ENCODE results near the gene DHRS12.

Gene DHRS12

GRCh38 chr13:51803422-51804294 is at the start of gene DHRS12:
Gene DHRS12, minus strand, starts transcription at chr13:51804163. Its CDS starts 4,504 bp downstream, at chr13:51799659.
- Histone ChIP-seq H3K9ac (ENCODE audit: low read length in 5 of 5) (peak within 1 kb of the TSS; percentile 89 to 97 (median 92)), H3K4me1 (ENCODE audit: control insufficient read depth in 5 of 5, insufficient read depth in 5 of 5, low read length in 5 of 5) (peaks cover 17 to 61% (median 53%) of the 10 kb centered on the region in 5 donors), H3K27me3 (ENCODE audit: control insufficient read depth in 5 of 5, insufficient read depth in 4 of 5, low read length in 5 of 5) (no peaks in the 10 kb centered on the region), H3K27ac (ENCODE audit: low read depth, low read length) (peak within 1 kb of the TSS; percentile 99), H3K4me3 (ENCODE audit: low read depth in 1 of 5, low read length in 5 of 5) (peak within 1 kb of the TSS; percentile 74 to 92 (median 80)), H3K36me3 (ENCODE audit: control insufficient read depth in 5 of 5, insufficient read depth in 5 of 5, low read length in 5 of 5) (peaks cover 0 to 6% (median 3%) of the 10 kb centered on the region in 5 donors), H3K9me3 (ENCODE audit: control insufficient read depth in 5 of 5, low read length in 5 of 5) (no peaks in the 10 kb centered on the region)

- Histone ChIP-seq H3K4me1 (ENCODE audit: control insufficient read depth in 5 of 5, insufficient read depth in 5 of 5, low read length in 5 of 5) (peaks cover 0 to 6% (median 6%) of the 10 kb centered on the region in 5 donors), H3K4me3 (ENCODE audit: low read depth in 1 of 5, low read length in 5 of 5) (no peak overlapping the region), H3K9ac (ENCODE audit: low read length in 5 of 5) (no peak overlapping the region), H3K36me3 (ENCODE audit: control insufficient read depth in 5 of 5, insufficient read depth in 5 of 5, low read length in 5 of 5) (no peaks in the 10 kb centered on the region), H3K9me3 (ENCODE audit: control insufficient read depth in 5 of 5, low read length in 5 of 5) (no peaks in the 10 kb centered on the region), H3K27ac (ENCODE audit: low read depth, low read length) (no peak overlapping the region), H3K27me3 (ENCODE audit: control insufficient read depth in 5 of 5, insufficient read depth in 4 of 5, low read length in 5 of 5) (peaks cover 0 to 1% (median 0%) of the 10 kb centered on the region in 5 donors)
Measured at GRCh38 chr13:51849145-51850101, 45.5 kb upstream of the DHRS12 start.

- H3K27ac ChIP-seq (ENCODE audit: low read depth, low read length) = no peak overlapping the region
- H3K36me3 ChIP-seq (ENCODE audit: control insufficient read depth in 5 of 5, insufficient read depth in 5 of 5, low read length in 5 of 5) = no peaks in the 10 kb centered on the region
- H3K27me3 ChIP-seq (ENCODE audit: control insufficient read depth in 5 of 5, insufficient read depth in 4 of 5, low read length in 5 of 5) = peaks cover 0 to 4% (median 0%) of the 10 kb centered on the region in 5 donors
- no peaks in the 10 kb centered on the region for H3K9me3 ChIP-seq (ENCODE audit: control insufficient read depth in 5 of 5, low read length in 5 of 5)
- H3K4me1 ChIP-seq (ENCODE audit: control insufficient read depth in 5 of 5, insufficient read depth in 5 of 5, low read length in 5 of 5) = peaks cover 0 to 6% (median 6%) of the 10 kb centered on the region in 5 donors
- H3K4me3 ChIP-seq (ENCODE audit: low read depth in 1 of 5, low read length in 5 of 5) = no peak overlapping the region
- H3K9ac ChIP-seq (ENCODE audit: low read length in 5 of 5) = no peak overlapping the region
Measured at GRCh38 chr13:51848674-51849073, 44.7 kb upstream of the DHRS12 start.

GRCh38 chr13:51846756-51847155 is 42.8 kb upstream of the DHRS12 start:
- peaks cover 0 to 4% (median 0%) of the 10 kb centered on the region in 5 donors for H3K27me3 ChIP-seq (ENCODE audit: control insufficient read depth in 5 of 5, insufficient read depth in 4 of 5, low read length in 5 of 5)
- H3K9ac ChIP-seq (ENCODE audit: low read length in 5 of 5) = no peak overlapping the region
- H3K9me3 ChIP-seq (ENCODE audit: control insufficient read depth in 5 of 5, low read length in 5 of 5) = no peaks in the 10 kb centered on the region
- H3K36me3 ChIP-seq (ENCODE audit: control insufficient read depth in 5 of 5, insufficient read depth in 5 of 5, low read length in 5 of 5) = no peaks in the 10 kb centered on the region
- no peak overlapping the region for H3K27ac ChIP-seq (ENCODE audit: low read depth, low read length)
- H3K4me1 ChIP-seq (ENCODE audit: control insufficient read depth in 5 of 5, insufficient read depth in 5 of 5, low read length in 5 of 5) = peaks cover 0 to 6% (median 6%) of the 10 kb centered on the region in 5 donors
- H3K4me3 ChIP-seq (ENCODE audit: low read depth in 1 of 5, low read length in 5 of 5) = no peak overlapping the region

- no peak overlapping the region for H3K9ac ChIP-seq (ENCODE audit: low read length in 5 of 5)
Measured at GRCh38 chr13:51845574-51846318, 41.8 kb upstream of the DHRS12 start.

GRCh38 chr13:51844862-51845573 is 41.1 kb upstream of the DHRS12 start, which contains the start of gene TMEM272:
Gene TMEM272, minus strand, starts transcription at chr13:51845177. Its CDS starts 6,647 bp downstream, at chr13:51838530.
- peaks cover 0 to 8% (median 0%) of the 10 kb centered on the region in 5 donors for H3K27me3 ChIP-seq (ENCODE audit: control insufficient read depth in 5 of 5, insufficient read depth in 4 of 5, low read length in 5 of 5)
- no peaks in the 10 kb centered on the region for H3K36me3 ChIP-seq (ENCODE audit: control insufficient read depth in 5 of 5, insufficient read depth in 5 of 5, low read length in 5 of 5)
- no peak within 1 kb of the TSS for H3K27ac ChIP-seq (ENCODE audit: low read depth, low read length)
- H3K4me3 ChIP-seq (ENCODE audit: low read depth in 1 of 5, low read length in 5 of 5) = peak within 1 kb of the TSS in 3 of 5 donors; percentile 30 to 38 (median 37)
- H3K9me3 ChIP-seq (ENCODE audit: control insufficient read depth in 5 of 5, low read length in 5 of 5) = no peaks in the 10 kb centered on the region
- H3K9ac ChIP-seq (ENCODE audit: low read length in 5 of 5) = no peak within 1 kb of the TSS
- H3K4me1 ChIP-seq (ENCODE audit: control insufficient read depth in 5 of 5, insufficient read depth in 5 of 5, low read length in 5 of 5) = peaks cover 0 to 6% (median 6%) of the 10 kb centered on the region in 5 donors

More at GRCh38 chr13:51845574-51846318, 41.8 kb upstream of the DHRS12 start:
- Histone ChIP-seq H3K36me3 (ENCODE audit: control insufficient read depth in 5 of 5, insufficient read depth in 5 of 5, low read length in 5 of 5) (no peaks in the 10 kb centered on the region), H3K4me3 (ENCODE audit: low read depth in 1 of 5, low read length in 5 of 5) (peak overlapping the region in 3 of 5 donors; percentile 30 to 38 (median 37)), H3K4me1 (ENCODE audit: control insufficient read depth in 5 of 5, insufficient read depth in 5 of 5, low read length in 5 of 5) (peaks cover 0 to 6% (median 6%) of the 10 kb centered on the region in 5 donors), H3K9me3 (ENCODE audit: control insufficient read depth in 5 of 5, low read length in 5 of 5) (no peaks in the 10 kb centered on the region), H3K27ac (ENCODE audit: low read depth, low read length) (no peak overlapping the region), H3K27me3 (ENCODE audit: control insufficient read depth in 5 of 5, insufficient read depth in 4 of 5, low read length in 5 of 5) (peaks cover 0 to 7% (median 0%) of the 10 kb centered on the region in 5 donors)

GRCh38 chr13:51843529-51843928 is 39.6 kb upstream of the DHRS12 start:
- H3K36me3 ChIP-seq (ENCODE audit: control insufficient read depth in 5 of 5, insufficient read depth in 5 of 5, low read length in 5 of 5) = no peaks in the 10 kb centered on the region
- H3K4me3 ChIP-seq (ENCODE audit: low read depth in 1 of 5, low read length in 5 of 5) = no peak overlapping the region
- peaks cover 0 to 8% (median 0%) of the 10 kb centered on the region in 5 donors for H3K27me3 ChIP-seq (ENCODE audit: control insufficient read depth in 5 of 5, insufficient read depth in 4 of 5, low read length in 5 of 5)
- H3K9me3 ChIP-seq (ENCODE audit: control insufficient read depth in 5 of 5, low read length in 5 of 5) = no peaks in the 10 kb centered on the region
- no peak overlapping the region for H3K9ac ChIP-seq (ENCODE audit: low read length in 5 of 5)
- H3K27ac ChIP-seq (ENCODE audit: low read depth, low read length) = no peak overlapping the region
- H3K4me1 ChIP-seq (ENCODE audit: control insufficient read depth in 5 of 5, insufficient read depth in 5 of 5, low read length in 5 of 5) = peaks cover 0 to 6% (median 6%) of the 10 kb centered on the region in 5 donors

- Histone ChIP-seq H3K9ac (ENCODE audit: low read length in 5 of 5) (no peak overlapping the region), H3K27me3 (ENCODE audit: control insufficient read depth in 5 of 5, insufficient read depth in 4 of 5, low read length in 5 of 5) (peaks cover 0 to 8% (median 0%) of the 10 kb centered on the region in 5 donors), H3K9me3 (ENCODE audit: control insufficient read depth in 5 of 5, low read length in 5 of 5) (no peaks in the 10 kb centered on the region), H3K4me3 (ENCODE audit: low read depth in 1 of 5, low read length in 5 of 5) (no peak overlapping the region), H3K4me1 (ENCODE audit: control insufficient read depth in 5 of 5, insufficient read depth in 5 of 5, low read length in 5 of 5) (peaks cover 0 to 6% (median 6%) of the 10 kb centered on the region in 5 donors), H3K27ac (ENCODE audit: low read depth, low read length) (no peak overlapping the region), H3K36me3 (ENCODE audit: control insufficient read depth in 5 of 5, insufficient read depth in 5 of 5, low read length in 5 of 5) (no peaks in the 10 kb centered on the region)
Measured at GRCh38 chr13:51841732-51842131, 37.8 kb upstream of the DHRS12 start.

GRCh38 chr13:51840917-51841316 is 37.0 kb upstream of the DHRS12 start:
- H3K36me3 ChIP-seq (ENCODE audit: control insufficient read depth in 5 of 5, insufficient read depth in 5 of 5, low read length in 5 of 5) = no peaks in the 10 kb centered on the region
- H3K9ac ChIP-seq (ENCODE audit: low read length in 5 of 5) = no peak overlapping the region
- peaks cover 0 to 8% (median 0%) of the 10 kb centered on the region in 5 donors for H3K27me3 ChIP-seq (ENCODE audit: control insufficient read depth in 5 of 5, insufficient read depth in 4 of 5, low read length in 5 of 5)
- no peak overlapping the region for H3K4me3 ChIP-seq (ENCODE audit: low read depth in 1 of 5, low read length in 5 of 5)
- peaks cover 0 to 6% (median 6%) of the 10 kb centered on the region in 5 donors for H3K4me1 ChIP-seq (ENCODE audit: control insufficient read depth in 5 of 5, insufficient read depth in 5 of 5, low read length in 5 of 5)
- no peak overlapping the region for H3K27ac ChIP-seq (ENCODE audit: low read depth, low read length)
- no peaks in the 10 kb centered on the region for H3K9me3 ChIP-seq (ENCODE audit: control insufficient read depth in 5 of 5, low read length in 5 of 5)
